HUES64 (cell line): ENCODE data around the gene AARS2.

Source experiments
- H3K27ac ChIP-seq: 2 replicates; pipeline ENCODE4 v1.7.0; 2013; ENCODE audit warnings: low read depth, low read length, inconsistent platforms
- H3K27me3 ChIP-seq: 2 replicates; pipeline ENCODE4 v1.6.1; 2013; ENCODE audit warnings: mild to moderate bottlenecking, low read length; ENCODE audit not compliant: insufficient read depth
- H3K36me3 ChIP-seq: 2 replicates; pipeline ENCODE4 v1.6.1; 2013; ENCODE audit warnings: mild to moderate bottlenecking, low read length; ENCODE audit not compliant: insufficient read depth
- H3K4me1 ChIP-seq: 2 replicates; pipeline ENCODE4 v1.6.1; 2013; ENCODE audit warnings: mild to moderate bottlenecking, low read length, moderate library complexity; ENCODE audit not compliant: insufficient read depth
- H3K4me3 ChIP-seq: 2 replicates; pipeline ENCODE4 v1.5.1; 2013; ENCODE audit warnings: mild to moderate bottlenecking, low read length, moderate library complexity
- H3K9ac ChIP-seq: 2 replicates; pipeline ENCODE4 v1.6.1; 2013; ENCODE audit warnings: mild to moderate bottlenecking, low read depth, low read length
- H3K9me3 ChIP-seq: 2 replicates; pipeline ENCODE4 v1.6.1; 2013; ENCODE audit warnings: low read depth, low read length; ENCODE audit not compliant: insufficient read depth
- WGBS: fragments of 150-250, 120-280 bp; methylation state at CpG from one replicate; pipeline ENCODE4 v1.1.7; 2013; ENCODE audit warnings: missing lambda C conversion rate; 5-methylcytosine and 5-hydroxymethylcytosine counted together

AARS2 gene

GRCh38 chr6:44309631-44310030, 3.5 kb downstream of the AARS2 start:
- H3K27ac ChIP-seq, result no peak overlapping the region
- no peak overlapping the region for H3K4me3 ChIP-seq
- no peaks in the 10 kb centered on the region for H3K4me1 ChIP-seq
- no peaks in the 10 kb centered on the region for H3K9me3 ChIP-seq
- H3K27me3 ChIP-seq, result no peaks in the 10 kb centered on the region
- H3K9ac ChIP-seq, result no peak overlapping the region
- peaks cover 68% of the 10 kb centered on the region for H3K36me3 ChIP-seq

GRCh38 chr6:44309092-44309491, 4.1 kb downstream of the AARS2 start:
- H3K4me1 ChIP-seq, result no peaks in the 10 kb centered on the region
- H3K9me3 ChIP-seq, result no peaks in the 10 kb centered on the region
- H3K27ac ChIP-seq, result no peak overlapping the region
- H3K9ac ChIP-seq, result no peak overlapping the region
- H3K36me3 ChIP-seq, result peaks cover 74% of the 10 kb centered on the region
- no peaks in the 10 kb centered on the region for H3K27me3 ChIP-seq
- H3K4me3 ChIP-seq, result no peak overlapping the region
- WGBS, result 98% methylated on average over 2 of the region's 2 CpGs

GRCh38 chr6:44307217-44307616, 5.9 kb downstream of the AARS2 start:
- no peak overlapping the region for H3K9ac ChIP-seq
- peaks cover 92% of the 10 kb centered on the region for H3K36me3 ChIP-seq
- no peak overlapping the region for H3K4me3 ChIP-seq
- 94% methylated on average over 10 of the region's 10 CpGs for WGBS
- no peaks in the 10 kb centered on the region for H3K4me1 ChIP-seq
- H3K27ac ChIP-seq, result no peak overlapping the region
- H3K9me3 ChIP-seq, result no peaks in the 10 kb centered on the region
- H3K27me3 ChIP-seq, result no peaks in the 10 kb centered on the region

- H3K36me3 ChIP-seq, result peaks cover 95% of the 10 kb centered on the region
- 95% methylated on average over 8 of the region's 8 CpGs for WGBS
These were observed 6.4 kb downstream of the AARS2 start for GRCh38 chr6:44306710-44307109.

GRCh38 chr6:44305200-44305725, 7.9 kb downstream of the AARS2 start:
- H3K36me3 ChIP-seq, result peaks cover 94% of the 10 kb centered on the region
- 95% methylated on average over 5 of the region's 5 CpGs for WGBS
- 0 out of 2 replicates have a peak overlapping the region, but pooled peaks have one; percentile 1 for H3K9ac ChIP-seq
- H3K27ac ChIP-seq, result peak overlapping the region; percentile 45
- H3K4me3 ChIP-seq, result no peak overlapping the region
- H3K4me1 ChIP-seq, result no peaks in the 10 kb centered on the region
- no peaks in the 10 kb centered on the region for H3K9me3 ChIP-seq
- no peaks in the 10 kb centered on the region for H3K27me3 ChIP-seq

More at GRCh38 chr6:44306710-44307109, 6.4 kb downstream of the AARS2 start:
- Histone ChIP-seq H3K4me3 (no peak overlapping the region), H3K4me1 (no peaks in the 10 kb centered on the region), H3K27me3 (no peaks in the 10 kb centered on the region), H3K9ac (no peak overlapping the region), H3K27ac (no peak overlapping the region), H3K9me3 (no peaks in the 10 kb centered on the region)

GRCh38 chr6:44304282-44305199, 8.6 kb downstream of the AARS2 start:
- WGBS, result 87% methylated on average over 25 of the region's 25 CpGs

GRCh38 chr6:44303842-44304241, 9.3 kb downstream of the AARS2 start:
- Histone ChIP-seq H3K4me1 (no peaks in the 10 kb centered on the region), H3K4me3 (no peak overlapping the region), H3K36me3 (peaks cover 82% of the 10 kb centered on the region), H3K27ac (no peak overlapping the region), H3K27me3 (no peaks in the 10 kb centered on the region), H3K9me3 (no peaks in the 10 kb centered on the region), H3K9ac (no peak overlapping the region)
- 97% methylated on average over 6 of the region's 6 CpGs for WGBS

More at GRCh38 chr6:44304282-44305199, 8.6 kb downstream of the AARS2 start:
- Histone ChIP-seq H3K27ac (peak overlapping the region; percentile 45), H3K27me3 (no peaks in the 10 kb centered on the region), H3K4me3 (no peak overlapping the region), H3K4me1 (no peaks in the 10 kb centered on the region), H3K9me3 (no peaks in the 10 kb centered on the region), H3K9ac (0 out of 2 replicates have a peak overlapping the region, but pooled peaks have one; percentile 1), H3K36me3 (peaks cover 89% of the 10 kb centered on the region)

GRCh38 chr6:44302856-44303255, 10.3 kb downstream of the AARS2 start:
- H3K36me3 ChIP-seq, result peaks cover 76% of the 10 kb centered on the region
- H3K27ac ChIP-seq, result no peak overlapping the region
- peaks cover 3% of the 10 kb centered on the region for H3K27me3 ChIP-seq
- no peaks in the 10 kb centered on the region for H3K9me3 ChIP-seq
- no peak overlapping the region for H3K9ac ChIP-seq
- no peaks in the 10 kb centered on the region for H3K4me1 ChIP-seq
- 88% methylated on average over 12 of the region's 12 CpGs for WGBS
- H3K4me3 ChIP-seq, result no peak overlapping the region

- no peaks in the 10 kb centered on the region for H3K9me3 ChIP-seq
- WGBS, result 94% methylated on average over 14 of the region's 14 CpGs
- H3K27me3 ChIP-seq, result peaks cover 12% of the 10 kb centered on the region
- no peaks in the 10 kb centered on the region for H3K4me1 ChIP-seq
- no peak overlapping the region for H3K4me3 ChIP-seq
- no peak overlapping the region for H3K9ac ChIP-seq
- no peak overlapping the region for H3K27ac ChIP-seq
- peaks cover 67% of the 10 kb centered on the region for H3K36me3 ChIP-seq
These were observed 11.2 kb downstream of the AARS2 start for GRCh38 chr6:44301782-44302564.

GRCh38 chr6:44301106-44301505, 12.0 kb downstream of the AARS2 start:
- peaks cover 20% of the 10 kb centered on the region for H3K27me3 ChIP-seq
- H3K9me3 ChIP-seq, result no peaks in the 10 kb centered on the region
- H3K4me3 ChIP-seq, result no peak overlapping the region
- H3K27ac ChIP-seq, result no peak overlapping the region
- H3K9ac ChIP-seq, result no peak overlapping the region
- no peaks in the 10 kb centered on the region for H3K4me1 ChIP-seq
- WGBS, result 94% methylated on average over 8 of the region's 8 CpGs
- H3K36me3 ChIP-seq, result peaks cover 59% of the 10 kb centered on the region

- no peaks in the 10 kb centered on the region for H3K4me1 ChIP-seq
- H3K27me3 ChIP-seq, result peaks cover 28% of the 10 kb centered on the region
- H3K4me3 ChIP-seq, result no peak overlapping the region
- no peaks in the 10 kb centered on the region for H3K9me3 ChIP-seq
- no peak overlapping the region for H3K9ac ChIP-seq
- no peak overlapping the region for H3K27ac ChIP-seq
- 82% methylated on average over 7 of the region's 7 CpGs for WGBS
- peaks cover 51% of the 10 kb centered on the region for H3K36me3 ChIP-seq
These were observed 12.8 kb downstream of the AARS2 start for GRCh38 chr6:44300292-44300823.
